Neural cell (in vitro differentiated cells): ENCODE results near the gene RYK. TPM values are rescaled to one million over a fixed set of nuclear protein-coding genes. Genes with fewer than 3 reads are reported as not detected.
A peak's percentile ranks its signal among the peaks of the same experiment; 100 is the strongest.

Source experiments
- H2AFZ ChIP-seq: fragments of 200-600, 300-800 bp; sonication (generic), shearing (Covaris generic); 2 replicates; pipeline ENCODE4 v1.6.0; 2014; ENCODE audit warnings: low read depth, mild to moderate bottlenecking, antibody characterized with exemption, low read length, moderate library complexity
- H3F3A ChIP-seq: fragments of 200-600 bp; shearing (Covaris generic); 2 replicates; pipeline ENCODE4 v1.6.1; 2016; ENCODE audit warnings: mild to moderate bottlenecking, moderate library complexity, mixed read lengths, antibody characterized with exemption, low read length; ENCODE audit not compliant: insufficient read depth, poor library complexity, severe bottlenecking
- H3K27ac ChIP-seq: fragments of 200-600, 300-800 bp; sonication (generic), shearing (Covaris generic); 2 replicates; pipeline ENCODE4 v1.5.1; 2014; ENCODE audit warnings: mild to moderate bottlenecking, low read length, moderate library complexity
- H3K27me3 ChIP-seq: fragments of 300-800, 200-600 bp; sonication (generic), shearing (Covaris generic); 2 replicates; pipeline ENCODE4 v1.6.0; 2014; ENCODE audit warnings: mild to moderate bottlenecking, low read depth, low read length, moderate library complexity; ENCODE audit not compliant: insufficient read depth
- H3K36me3 ChIP-seq: fragments of 300-800, 200-600 bp; sonication (generic), shearing (Covaris generic); 2 replicates; pipeline ENCODE4 v1.5.1; 2014; ENCODE audit warnings: mild to moderate bottlenecking, antibody characterized with exemption, low read length, moderate library complexity; ENCODE audit not compliant: insufficient read depth
- H3K4me2 ChIP-seq: fragments of 300-800, 200-600 bp; sonication (generic), shearing (Covaris generic); 2 replicates; pipeline ENCODE4 v1.6.0; 2014; ENCODE audit warnings: mild to moderate bottlenecking, low read length
- H3K4me3 ChIP-seq: fragments of 300-800, 200-600 bp; sonication (generic), shearing (Covaris generic); 2 replicates; pipeline ENCODE4 v1.5.1; 2014; ENCODE audit warnings: mild to moderate bottlenecking, low read length, moderate library complexity
- H3K79me2 ChIP-seq: fragments of 200-600 bp; shearing (Covaris generic); replicated peaks from 2 replicates; pipeline ENCODE4 v1.6.0; 2014; ENCODE audit warnings: mild to moderate bottlenecking, low read length, moderate library complexity; ENCODE audit not compliant: insufficient read depth
- H3K9ac ChIP-seq: fragments of 300-800, 200-600 bp; sonication (generic), shearing (Covaris generic); 2 replicates; pipeline ENCODE4 v1.6.1; 2016; ENCODE audit warnings: mild to moderate bottlenecking, low read length, mixed read lengths
- H3K9me2 ChIP-seq: fragments of 200-600 bp; shearing (Covaris generic); 2 replicates; pipeline ENCODE4 v1.6.1; 2016; ENCODE audit warnings: mild to moderate bottlenecking, low read length, mixed read lengths; ENCODE audit not compliant: insufficient read depth
- H3K9me3 ChIP-seq: fragments of 200-600, 300-800 bp; sonication (generic), shearing (Covaris generic); 2 replicates; pipeline ENCODE4 v1.6.1; 2016; ENCODE audit warnings: mild to moderate bottlenecking, mixed run types, low read length, moderate library complexity, mixed read lengths
- H4K20me1 ChIP-seq: fragments of 200-600 bp; shearing (Covaris generic); 2 replicates; pipeline ENCODE4 v1.6.1; 2016; ENCODE audit warnings: mild to moderate bottlenecking, mixed run types; ENCODE audit not compliant: insufficient read depth
- EP300 ChIP-seq: fragments of 450-650 bp; conservative IDR thresholded peaks from 2 replicates; pipeline ENCODE4 v1.6.1; 2014; ENCODE audit warnings: antibody characterized with exemption, mild to moderate bottlenecking, moderate library complexity; ENCODE audit not compliant: poor library complexity, severe bottlenecking
- EZH2 ChIP-seq: fragments of 200-600, 300-800 bp; shearing (Covaris generic), sonication (generic); IDR thresholded peaks from 2 replicates; pipeline ENCODE4 v1.6.1; 2014; ENCODE audit warnings: antibody characterized with exemption, low read length, borderline replicate concordance, mild to moderate bottlenecking; ENCODE audit not compliant: insufficient read depth, poor library complexity, severe bottlenecking
- MXI1 ChIP-seq: fragments of 450-650 bp; conservative IDR thresholded peaks from 2 replicates; pipeline ENCODE4 v1.6.1; 2014; ENCODE audit warnings: antibody characterized with exemption, mild to moderate bottlenecking; ENCODE audit not compliant: poor library complexity, severe bottlenecking
- POLR2AphosphoS5 ChIP-seq: IDR thresholded peaks from 2 replicates; pipeline ENCODE4 v1.6.1; 2012
- RAD21 ChIP-seq: fragments of 450-650 bp; conservative IDR thresholded peaks from 2 replicates; pipeline ENCODE4 v1.6.1; 2014; ENCODE audit warnings: antibody characterized with exemption, mild to moderate bottlenecking, moderate library complexity
- REST ChIP-seq: IDR thresholded peaks from 2 replicates; pipeline ENCODE4 v1.6.1; 2012; ENCODE audit warnings: borderline replicate concordance
- SMC3 ChIP-seq: fragments of 450-650 bp; conservative IDR thresholded peaks from 2 replicates; pipeline ENCODE4 v1.6.1; 2014; ENCODE audit warnings: antibody characterized with exemption, mild to moderate bottlenecking, moderate library complexity; ENCODE audit not compliant: poor library complexity
- TAF1 ChIP-seq: IDR thresholded peaks from 2 replicates; pipeline ENCODE4 v1.6.1; 2012; ENCODE audit warnings: low read depth
- polyA minus RNA-seq: library from RNA; depleted of rRNA, polyadenylated mRNA; stranded (reverse); fragments of >200 nt; gene quantifications from 2 replicates; pipeline ENCODE4 v1.2.3, GENCODE V29; 2014
- polyA plus RNA-seq: library from polyadenylated mRNA; depleted of rRNA; stranded (reverse); fragments of >200 nt; gene quantifications from 2 replicates; pipeline ENCODE4 v1.2.3, GENCODE V29; 2014
- TF ChIP-seq, protein P1 (sequence below): fragments of 450-650 bp; IDR thresholded peaks from 2 replicates; pipeline ENCODE4 v1.5.1; 2014; ENCODE audit warnings: antibody characterized with exemption, mild to moderate bottlenecking, moderate library complexity; ENCODE audit not compliant: poor library complexity, severe bottlenecking

The RYK gene
- 67.7 and 68.6 TPM in 2 replicates for polyA plus RNA-seq
- 90.1 and 91.7 TPM in 2 replicates for polyA minus RNA-seq

- no peaks in the 10 kb centered on the region for H3K9me3 ChIP-seq
- peak within 1 kb of the TSS; percentile 88 for H3K4me3 ChIP-seq
- no peaks in the 10 kb centered on the region for H3K27me3 ChIP-seq
- H3K9me2 ChIP-seq: no peaks in the 10 kb centered on the region
- H4K20me1 ChIP-seq: no peaks in the 10 kb centered on the region
- peak within 1 kb of the TSS; percentile 72 for H3K4me2 ChIP-seq
- peak; percentile 78 for TF ChIP-seq POLR2AphosphoS5
- TF ChIP-seq TAF1: peak; percentile 70
- TF ChIP-seq REST: peak; percentile 67
- no peak for TF ChIP-seq EZH2
- peak; percentile 37 for TF ChIP-seq MXI1
- peaks cover 43% of the 10 kb centered on the region for H3K79me2 ChIP-seq
- no peaks in the 10 kb centered on the region for H3F3A ChIP-seq
- H2AFZ ChIP-seq: peak within 1 kb of the TSS; percentile 88
- peak within 1 kb of the TSS; percentile 75 for H3K9ac ChIP-seq
- peak within 1 kb of the TSS; percentile 60 for H3K27ac ChIP-seq
- no peaks in the 10 kb centered on the region for H3K36me3 ChIP-seq
Measured at GRCh38 chr3:134250717-134251220, at the start of gene RYK. TSS of gene RYK (minus strand) at chr3:134250859. CDS start at chr3:134250654, 205 bp downstream.

DNA sequence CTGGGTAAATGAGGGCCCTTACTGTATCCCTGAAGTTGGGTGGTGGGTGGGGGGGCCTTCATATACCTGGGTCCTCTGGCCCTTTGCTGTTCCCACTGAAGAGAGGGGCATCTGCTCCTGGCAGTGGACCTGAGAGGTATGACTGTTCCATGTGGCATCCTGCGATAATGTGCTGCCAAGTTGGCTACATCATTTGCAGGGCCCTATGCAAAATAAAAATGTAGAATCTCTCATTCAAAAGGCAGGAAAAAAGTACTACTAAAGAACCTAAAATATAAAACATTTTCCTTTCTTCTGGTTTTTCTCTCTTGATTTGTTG is 49.2 kb upstream of the RYK start:
- Histone ChIP-seq H3K27ac (no peak overlapping the region), H2AFZ (no peak overlapping the region)
- TF ChIP-seq EP300: no peak
- no peak for TF ChIP-seq TAF1

GRCh38 chr3:134299185-134299887 is 48.7 kb upstream of the RYK start:
- no peaks in the 10 kb centered on the region for H3K79me2 ChIP-seq
- H3K27ac ChIP-seq: no peak overlapping the region
- no peaks in the 10 kb centered on the region for H3F3A ChIP-seq
- no peak overlapping the region for H2AFZ ChIP-seq
- no peak overlapping the region for H3K4me3 ChIP-seq
- no peak overlapping the region for H3K4me2 ChIP-seq
- no peaks in the 10 kb centered on the region for H3K9me3 ChIP-seq
- no peaks in the 10 kb centered on the region for H3K27me3 ChIP-seq
- no peak for TF ChIP-seq TAF1
- TF ChIP-seq, protein P1, sequence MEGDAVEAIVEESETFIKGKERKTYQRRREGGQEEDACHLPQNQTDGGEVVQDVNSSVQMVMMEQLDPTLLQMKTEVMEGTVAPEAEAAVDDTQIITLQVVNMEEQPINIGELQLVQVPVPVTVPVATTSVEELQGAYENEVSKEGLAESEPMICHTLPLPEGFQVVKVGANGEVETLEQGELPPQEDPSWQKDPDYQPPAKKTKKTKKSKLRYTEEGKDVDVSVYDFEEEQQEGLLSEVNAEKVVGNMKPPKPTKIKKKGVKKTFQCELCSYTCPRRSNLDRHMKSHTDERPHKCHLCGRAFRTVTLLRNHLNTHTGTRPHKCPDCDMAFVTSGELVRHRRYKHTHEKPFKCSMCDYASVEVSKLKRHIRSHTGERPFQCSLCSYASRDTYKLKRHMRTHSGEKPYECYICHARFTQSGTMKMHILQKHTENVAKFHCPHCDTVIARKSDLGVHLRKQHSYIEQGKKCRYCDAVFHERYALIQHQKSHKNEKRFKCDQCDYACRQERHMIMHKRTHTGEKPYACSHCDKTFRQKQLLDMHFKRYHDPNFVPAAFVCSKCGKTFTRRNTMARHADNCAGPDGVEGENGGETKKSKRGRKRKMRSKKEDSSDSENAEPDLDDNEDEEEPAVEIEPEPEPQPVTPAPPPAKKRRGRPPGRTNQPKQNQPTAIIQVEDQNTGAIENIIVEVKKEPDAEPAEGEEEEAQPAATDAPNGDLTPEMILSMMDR: peak; percentile 43
- peak; percentile 52 for TF ChIP-seq SMC3
- TF ChIP-seq POLR2AphosphoS5: no peak
- TF ChIP-seq MXI1: no peak
- TF ChIP-seq REST: no peak
- peak; percentile 43 for TF ChIP-seq RAD21
- TF ChIP-seq EZH2: no peak
- no peak for TF ChIP-seq EP300
- no peaks in the 10 kb centered on the region for H3K36me3 ChIP-seq
- H3K9ac ChIP-seq: no peak overlapping the region
- no peaks in the 10 kb centered on the region for H4K20me1 ChIP-seq
- no peaks in the 10 kb centered on the region for H3K9me2 ChIP-seq

More for the DNA sequence above, 49.2 kb upstream of the RYK start:
- Histone ChIP-seq H3K79me2 (no peaks in the 10 kb centered on the region), H3K4me2 (no peak overlapping the region), H3K9ac (no peak overlapping the region), H3K9me2 (no peaks in the 10 kb centered on the region), H3K36me3 (no peaks in the 10 kb centered on the region), H4K20me1 (no peaks in the 10 kb centered on the region), H3K27me3 (no peaks in the 10 kb centered on the region), H3K4me3 (no peak overlapping the region), H3K9me3 (no peaks in the 10 kb centered on the region), H3F3A (no peaks in the 10 kb centered on the region)
